ENCODE data around the gene NDUFS7. TPM values are rescaled to one million over a fixed set of nuclear protein-coding genes. Genes with fewer than 3 reads are reported as not detected.

NDUFS7 gene
- total and polyA plus RNA-seq, 2 experiments from 2014 or later, result 264 to 455 TPM

GRCh38 chr19:1401138-1401888, 17.6 kb downstream of the NDUFS7 start, which contains the start of gene GAMT:
TSS of gene GAMT (minus strand) at chr19:1401542. CDS start at chr19:1401476, 66 bp downstream.
- peaks cover 2% of the 10 kb centered on the region for H3K36me3 ChIP-seq
- H3K27me3 ChIP-seq, result no peaks in the 10 kb centered on the region
- DNase-seq (ENCODE audit: low read depth in 1 of 2, low spot score in 1 of 2), result peak; percentile 42 to 75
- peak within 1 kb of the TSS; percentile 86 for H3K4me3 ChIP-seq
- no peaks in the 10 kb centered on the region for H3K9me3 ChIP-seq (ENCODE audit: low read depth)
- H3K4me1 ChIP-seq (ENCODE audit: low read depth), result peaks cover 5% of the 10 kb centered on the region
- H3K27ac ChIP-seq, result peak within 1 kb of the TSS; percentile 67
- TF ChIP-seq CTCF (IDR thresholded peaks at IDR 0.05; ENCODE audit: low read depth, low read length), result peak; percentile 23

GRCh38 chr19:1401889-1402217, 18.1 kb downstream of the NDUFS7 start:
- no peak for TF ChIP-seq CTCF (IDR thresholded peaks at IDR 0.05; ENCODE audit: low read depth, low read length)
- peak overlapping the region; percentile 86 for H3K4me3 ChIP-seq
- H3K4me1 ChIP-seq (ENCODE audit: low read depth), result peaks cover 5% of the 10 kb centered on the region
- H3K9me3 ChIP-seq (ENCODE audit: low read depth), result no peaks in the 10 kb centered on the region
- no peak for DNase-seq (ENCODE audit: low read depth in 1 of 2, low spot score in 1 of 2)
- no peak overlapping the region for H3K27ac ChIP-seq
- no peaks in the 10 kb centered on the region for H3K27me3 ChIP-seq
- peaks cover 2% of the 10 kb centered on the region for H3K36me3 ChIP-seq

GRCh38 chr19:1402411-1403070, 18.8 kb downstream of the NDUFS7 start:
- no peak for DNase-seq (ENCODE audit: low read depth in 1 of 2, low spot score in 1 of 2)
- Histone ChIP-seq H3K4me1 (ENCODE audit: low read depth) (peaks cover 5% of the 10 kb centered on the region), H3K27ac (no peak overlapping the region), H3K4me3 (no peak overlapping the region), H3K9me3 (ENCODE audit: low read depth) (no peaks in the 10 kb centered on the region), H3K36me3 (peaks cover 2% of the 10 kb centered on the region), H3K27me3 (no peaks in the 10 kb centered on the region)
- TF ChIP-seq CTCF (IDR thresholded peaks at IDR 0.05; ENCODE audit: low read depth, low read length), result no peak

- Histone ChIP-seq H3K4me1 (ENCODE audit: low read depth) (peaks cover 13% of the 10 kb centered on the region), H3K9me3 (ENCODE audit: low read depth) (no peaks in the 10 kb centered on the region), H3K36me3 (no peaks in the 10 kb centered on the region), H3K27ac (peak overlapping the region; percentile 33), H3K4me3 (peak overlapping the region; percentile 39), H3K27me3 (no peaks in the 10 kb centered on the region)
- TF ChIP-seq CTCF (IDR thresholded peaks at IDR 0.05; ENCODE audit: low read depth, low read length), result peak; percentile 38
- peak; percentile 99 for DNase-seq (ENCODE audit: low read depth in 1 of 2, low spot score in 1 of 2)
Observed at GRCh38 chr19:1406774-1407527, 23.2 kb downstream of the NDUFS7 start.

GRCh38 chr19:1407528-1408299, 24.0 kb downstream of the NDUFS7 start, which contains the start of gene DAZAP1:
TSS of gene DAZAP1 (plus strand) at chr19:1407586. CDS start at chr19:1407774, 188 bp downstream.
- Histone ChIP-seq H3K9me3 (ENCODE audit: low read depth) (no peaks in the 10 kb centered on the region), H3K27ac (peak within 1 kb of the TSS; percentile 94), H3K4me1 (ENCODE audit: low read depth) (peaks cover 13% of the 10 kb centered on the region), H3K36me3 (no peaks in the 10 kb centered on the region), H3K4me3 (peak within 1 kb of the TSS; percentile 81), H3K27me3 (no peaks in the 10 kb centered on the region)
- DNase-seq (ENCODE audit: low read depth in 1 of 2, low spot score in 1 of 2), result peak in 1 of 2 donors; percentile 77
- no peak for TF ChIP-seq CTCF (IDR thresholded peaks at IDR 0.05; ENCODE audit: low read depth, low read length)
